ENCODE measurements around the gene ENSA.

Gene ENSA

DNA sequence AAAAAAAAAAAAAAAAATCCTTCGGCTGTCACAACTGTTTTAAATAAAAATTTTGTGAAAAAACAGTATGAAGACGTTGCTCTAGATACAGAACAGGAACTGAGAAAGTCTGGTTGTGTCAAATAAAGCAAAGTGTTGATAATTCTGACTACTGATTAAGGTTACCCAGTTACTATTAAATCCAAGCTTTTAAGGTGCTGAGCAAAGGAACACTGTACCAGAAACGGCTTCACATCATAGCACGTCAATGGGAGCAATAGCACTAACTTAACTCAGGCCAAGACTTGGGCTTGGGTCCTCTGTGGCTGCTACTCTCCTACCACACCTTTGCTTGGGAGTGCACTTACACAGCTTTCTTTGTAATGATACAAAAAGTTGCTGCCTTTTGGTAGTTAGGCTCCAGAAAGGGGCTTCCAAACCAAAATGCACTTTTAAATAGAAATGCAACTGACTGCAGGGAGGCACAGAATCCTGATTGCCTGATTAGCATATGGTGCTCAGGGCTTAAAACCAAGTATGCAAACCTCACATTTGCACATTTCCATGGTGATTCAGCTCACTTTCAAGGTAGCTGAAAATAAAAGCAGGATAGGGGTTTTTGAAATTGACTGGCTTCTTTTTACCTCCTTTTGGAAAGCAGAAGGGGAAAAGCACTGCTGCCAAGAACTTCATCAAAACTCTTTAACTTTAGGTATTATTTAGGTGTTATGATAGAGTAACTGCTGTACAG is 56.3 kb downstream of the ENSA start:
- Histone ChIP-seq H3K4me3 (ENCODE audit: low read depth in 1 of 2, low read length in 1 of 2) (peak overlapping the region; percentile 80 to 97), H3K36me3 (peaks cover 100% of the 10 kb centered on the region)

More for the DNA sequence above, 56.3 kb downstream of the ENSA start:
- H3K27ac ChIP-seq = peak overlapping the region; percentile 100
- H3K4me1 ChIP-seq (ENCODE audit: control insufficient read depth in 1 of 2, insufficient read depth in 1 of 2, low read depth in 1 of 2, low read length in 1 of 2) = peaks cover 76 to 79% of the 10 kb centered on the region in 2 experiments
- TF ChIP-seq, protein P1, sequence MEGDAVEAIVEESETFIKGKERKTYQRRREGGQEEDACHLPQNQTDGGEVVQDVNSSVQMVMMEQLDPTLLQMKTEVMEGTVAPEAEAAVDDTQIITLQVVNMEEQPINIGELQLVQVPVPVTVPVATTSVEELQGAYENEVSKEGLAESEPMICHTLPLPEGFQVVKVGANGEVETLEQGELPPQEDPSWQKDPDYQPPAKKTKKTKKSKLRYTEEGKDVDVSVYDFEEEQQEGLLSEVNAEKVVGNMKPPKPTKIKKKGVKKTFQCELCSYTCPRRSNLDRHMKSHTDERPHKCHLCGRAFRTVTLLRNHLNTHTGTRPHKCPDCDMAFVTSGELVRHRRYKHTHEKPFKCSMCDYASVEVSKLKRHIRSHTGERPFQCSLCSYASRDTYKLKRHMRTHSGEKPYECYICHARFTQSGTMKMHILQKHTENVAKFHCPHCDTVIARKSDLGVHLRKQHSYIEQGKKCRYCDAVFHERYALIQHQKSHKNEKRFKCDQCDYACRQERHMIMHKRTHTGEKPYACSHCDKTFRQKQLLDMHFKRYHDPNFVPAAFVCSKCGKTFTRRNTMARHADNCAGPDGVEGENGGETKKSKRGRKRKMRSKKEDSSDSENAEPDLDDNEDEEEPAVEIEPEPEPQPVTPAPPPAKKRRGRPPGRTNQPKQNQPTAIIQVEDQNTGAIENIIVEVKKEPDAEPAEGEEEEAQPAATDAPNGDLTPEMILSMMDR (IDR thresholded peaks at IDR 0.05) = no peak
- H3K27me3 ChIP-seq = no peaks in the 10 kb centered on the region
- H3K9me3 ChIP-seq = no peaks in the 10 kb centered on the region
